ENCODE measurements around the gene VEGFA.

- TF ChIP-seq, protein P1, sequence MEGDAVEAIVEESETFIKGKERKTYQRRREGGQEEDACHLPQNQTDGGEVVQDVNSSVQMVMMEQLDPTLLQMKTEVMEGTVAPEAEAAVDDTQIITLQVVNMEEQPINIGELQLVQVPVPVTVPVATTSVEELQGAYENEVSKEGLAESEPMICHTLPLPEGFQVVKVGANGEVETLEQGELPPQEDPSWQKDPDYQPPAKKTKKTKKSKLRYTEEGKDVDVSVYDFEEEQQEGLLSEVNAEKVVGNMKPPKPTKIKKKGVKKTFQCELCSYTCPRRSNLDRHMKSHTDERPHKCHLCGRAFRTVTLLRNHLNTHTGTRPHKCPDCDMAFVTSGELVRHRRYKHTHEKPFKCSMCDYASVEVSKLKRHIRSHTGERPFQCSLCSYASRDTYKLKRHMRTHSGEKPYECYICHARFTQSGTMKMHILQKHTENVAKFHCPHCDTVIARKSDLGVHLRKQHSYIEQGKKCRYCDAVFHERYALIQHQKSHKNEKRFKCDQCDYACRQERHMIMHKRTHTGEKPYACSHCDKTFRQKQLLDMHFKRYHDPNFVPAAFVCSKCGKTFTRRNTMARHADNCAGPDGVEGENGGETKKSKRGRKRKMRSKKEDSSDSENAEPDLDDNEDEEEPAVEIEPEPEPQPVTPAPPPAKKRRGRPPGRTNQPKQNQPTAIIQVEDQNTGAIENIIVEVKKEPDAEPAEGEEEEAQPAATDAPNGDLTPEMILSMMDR (IDR thresholded peaks at IDR 0.05): no peak
- TF ChIP-seq POLR2A (IDR thresholded peaks at IDR 0.05): no peak
Measured at GRCh38 chr6:43742931-43743632, 26.9 kb upstream of the VEGFA start.
